H9 (cell line): ENCODE data around the gene CCDC149. TPM values are rescaled to one million over a fixed set of nuclear protein-coding genes. Genes with fewer than 3 reads are reported as not detected.

ENCODE experiments used
- DNase-seq: peaks from one replicate; pipeline ENCODE4 v3.0.0-alpha.2; 2017
- H2AFZ ChIP-seq: one replicate; pipeline ENCODE4 v1.6.1; 2013; ENCODE audit warnings: mild to moderate bottlenecking, low read length, control low read depth, moderate library complexity
- H2AK5ac ChIP-seq: 2 replicates; pipeline ENCODE4 v1.6.1; 2013; ENCODE audit warnings: low read length, control low read depth, mixed read lengths; ENCODE audit not compliant: insufficient read length
- H2BK120ac ChIP-seq: one replicate; pipeline ENCODE4 v1.6.1; 2013; ENCODE audit warnings: low read depth, mild to moderate bottlenecking, low read length, control low read depth, inconsistent platforms; ENCODE audit not compliant: poor library complexity, severe bottlenecking
- H2BK12ac ChIP-seq: 2 replicates; pipeline ENCODE4 v1.6.1; 2013; ENCODE audit warnings: low read length, control low read depth, mixed read lengths, low read depth; ENCODE audit not compliant: insufficient read length
- H2BK15ac ChIP-seq: 2 replicates; pipeline ENCODE4 v1.6.1; 2013; ENCODE audit warnings: low read depth, low read length, control low read depth
- H2BK20ac ChIP-seq: one replicate; pipeline ENCODE4 v1.6.1; 2013; ENCODE audit warnings: low read depth, mild to moderate bottlenecking, low read length, control low read depth, inconsistent platforms; ENCODE audit not compliant: poor library complexity, severe bottlenecking
- H2BK5ac ChIP-seq: 2 replicates; pipeline ENCODE4 v1.6.1; 2013; ENCODE audit warnings: low read length, control low read depth, mixed read lengths; ENCODE audit not compliant: insufficient read length
- H3K14ac ChIP-seq: 2 replicates; pipeline ENCODE4 v1.6.1; 2013; ENCODE audit warnings: low read length, control low read depth; ENCODE audit not compliant: insufficient read depth
- H3K18ac ChIP-seq: 2 replicates; pipeline ENCODE4 v1.6.1; 2013; ENCODE audit warnings: low read depth, mild to moderate bottlenecking, mixed read lengths, low read length, control low read depth; ENCODE audit not compliant: insufficient read length
- H3K23ac ChIP-seq: 2 replicates; pipeline ENCODE4 v1.6.1; 2013; ENCODE audit warnings: low read length, control low read depth, mixed read lengths, low read depth; ENCODE audit not compliant: insufficient read length
- H3K23me2 ChIP-seq: 2 replicates; pipeline ENCODE4 v1.6.1; 2013; ENCODE audit warnings: low read depth, mild to moderate bottlenecking, mixed read lengths, low read length, control low read depth; ENCODE audit not compliant: insufficient read length, poor library complexity, severe bottlenecking
- H3K27ac ChIP-seq: 2 replicates; pipeline ENCODE4 v1.5.1; 2013; ENCODE audit warnings: low read length, control low read depth, mixed read lengths, low read depth; ENCODE audit not compliant: insufficient read length
- H3K27me3 ChIP-seq: 2 replicates; pipeline ENCODE4 v1.6.1; 2013; ENCODE audit warnings: low read length, control low read depth, inconsistent platforms; ENCODE audit not compliant: insufficient read depth
- H3K4ac ChIP-seq: 2 replicates; pipeline ENCODE4 v1.6.1; 2013; ENCODE audit warnings: low read depth, mild to moderate bottlenecking, control low read depth, inconsistent platforms, low read length, moderate library complexity
- H3K4me1 ChIP-seq: 2 replicates; pipeline ENCODE4 v1.6.1; 2013; ENCODE audit warnings: low read length, control low read depth, inconsistent platforms; ENCODE audit not compliant: insufficient read depth
- H3K4me2 ChIP-seq: 2 replicates; pipeline ENCODE4 v1.6.1; 2013; ENCODE audit warnings: low read length, control low read depth, mixed read lengths; ENCODE audit not compliant: insufficient read length, insufficient read depth
- H3K56ac ChIP-seq: 2 replicates; pipeline ENCODE4 v1.6.1; 2013; ENCODE audit warnings: low read depth, mild to moderate bottlenecking, mixed read lengths, low read length, control low read depth; ENCODE audit not compliant: insufficient read length
- H3K79me1 ChIP-seq: 2 replicates; pipeline ENCODE4 v1.6.1; 2013; ENCODE audit warnings: low read depth, mild to moderate bottlenecking, moderate library complexity, low read length, control low read depth, inconsistent platforms; ENCODE audit not compliant: insufficient read depth, poor library complexity, severe bottlenecking
- H3K79me2 ChIP-seq: 2 replicates; pipeline ENCODE4 v1.6.1; 2013; ENCODE audit warnings: low read length, control low read depth, inconsistent platforms; ENCODE audit not compliant: insufficient read depth
- H3K9ac ChIP-seq: 2 replicates; pipeline ENCODE4 v1.6.1; 2013; ENCODE audit warnings: low read length, control low read depth, mixed read lengths; ENCODE audit not compliant: insufficient read length; ENCODE audit errors: extremely low read depth
- H3K9me3 ChIP-seq: one replicate; pipeline ENCODE4 v1.6.1; 2013; ENCODE audit warnings: low read depth, low read length, inconsistent platforms; ENCODE audit not compliant: control insufficient read depth
- H3T11ph ChIP-seq: one replicate; pipeline ENCODE4 v1.6.1; 2013; ENCODE audit warnings: mild to moderate bottlenecking, low read length, control low read depth, inconsistent platforms
- H4K20me1 ChIP-seq: one replicate; pipeline ENCODE4 v1.6.1; 2013; ENCODE audit not compliant: control insufficient read depth, insufficient read length, insufficient read depth
- H4K5ac ChIP-seq: 2 replicates; pipeline ENCODE4 v1.6.1; 2013; ENCODE audit warnings: low read depth, mild to moderate bottlenecking, mixed read lengths, low read length, control low read depth; ENCODE audit not compliant: insufficient read length
- H4K8ac ChIP-seq: replicated peaks from 2 replicates; pipeline ENCODE4 v1.6.1; 2013; ENCODE audit warnings: low read length, control low read depth, mixed read lengths, low read depth; ENCODE audit not compliant: insufficient read length
- H4K91ac ChIP-seq: 2 replicates; pipeline ENCODE4 v1.6.1; 2013; ENCODE audit warnings: low read depth, mild to moderate bottlenecking, moderate library complexity, mixed read lengths, low read length, control low read depth; ENCODE audit not compliant: insufficient read length
- H3K27ac Mint-ChIP-seq, 3 experiments: 2 replicates in 2 of 3; 3 replicates in 1 of 3; pipeline ENCODE4 v1.8.0; 2020 to 2021; ENCODE audit warnings: mixed read lengths in 3 of 3, mild to moderate bottlenecking in 1 of 3, moderate library complexity in 1 of 3
- H3K27me3 Mint-ChIP-seq: 2 replicates; pipeline ENCODE4 v1.8.0; 2021; ENCODE audit warnings: low read depth, mild to moderate bottlenecking, moderate library complexity, mixed read lengths
- H3K36me3 Mint-ChIP-seq, 3 experiments: 2 replicates in 2 of 3; 3 replicates in 1 of 3; pipeline ENCODE4 v1.8.0; 2020 to 2021; ENCODE audit warnings: low read depth in 3 of 3, mixed read lengths in 3 of 3; ENCODE audit not compliant: insufficient read depth in 1 of 3
- H3K4me1 Mint-ChIP-seq, 2 experiments: 2 replicates each; pipeline ENCODE4 v1.8.0; 2020; ENCODE audit warnings: mixed read lengths in 2 of 2
- H3K4me3 Mint-ChIP-seq, 2 experiments: 2 replicates in 1 of 2; 3 replicates in 1 of 2; pipeline ENCODE4 v1.8.0; 2020 to 2021; ENCODE audit warnings: mild to moderate bottlenecking in 2 of 2, mixed read lengths in 2 of 2, moderate library complexity in 1 of 2
- H3K9me3 Mint-ChIP-seq, 2 experiments: 2 replicates in 1 of 2; 3 replicates in 1 of 2; pipeline ENCODE4 v1.8.0; 2020; ENCODE audit warnings: mild to moderate bottlenecking in 2 of 2, mixed read lengths in 2 of 2, moderate library complexity in 1 of 2
- CTCF ChIP-seq: fragments of 200-600 bp; sonication (generic); conservative IDR thresholded peaks from 3 replicates; pipeline ENCODE4 v1.8.0; 2021; ENCODE audit warnings: antibody characterized with exemption, mild to moderate bottlenecking
- WGBS: extraction: QIAGEN DNeasy Blood & Tissue Kit; methylation state at CpG from one replicate; pipeline ENCODE4 v1.1.7; 2013; ENCODE audit warnings: missing lambda C conversion rate, low lambda C conversion rate, mixed read lengths; ENCODE audit not compliant: insufficient read length; ENCODE audit errors: extremely low coverage; 5-methylcytosine and 5-hydroxymethylcytosine counted together
- total RNA-seq: library from RNA; stranded (reverse); gene quantifications from 2 replicates; pipeline ENCODE4 v1.2.1, GENCODE V29; 2021

Gene CCDC149
- total RNA-seq, 1 experiment from 2014 or later, result 4.5 TPM

GRCh38 chr4:24896977-24897376, 15.9 kb downstream of the CCDC149 start:
- no peak overlapping the region for H3K18ac ChIP-seq
- H2BK20ac ChIP-seq, result no peak overlapping the region
- H4K5ac ChIP-seq, result no peak overlapping the region
- DNase-seq, result no peak
- no peaks in the 10 kb centered on the region for H3K27me3 Mint-ChIP-seq
- H4K8ac ChIP-seq, result no peak overlapping the region
- no peaks in the 10 kb centered on the region for H3K79me1 ChIP-seq
- no peak overlapping the region; the same call in 1 of the 2 replicates for H2BK15ac ChIP-seq
- TF ChIP-seq CTCF, result no peak
- no peak overlapping the region for H2BK12ac ChIP-seq
- no peak overlapping the region for H3T11ph ChIP-seq
- H3K4me3 Mint-ChIP-seq, result no peak overlapping the region
- H2AK5ac ChIP-seq, result no peak overlapping the region
- H3K23me2 ChIP-seq, result no peaks in the 10 kb centered on the region
- no CpG with 5 or more reads among the region's 5 CpGs for WGBS
- H4K20me1 ChIP-seq, result no peaks in the 10 kb centered on the region
- H3K9me3 ChIP-seq, result no peaks in the 10 kb centered on the region
- H3K79me2 ChIP-seq, result no peaks in the 10 kb centered on the region
- no peak overlapping the region for H3K4ac ChIP-seq
- H3K27ac ChIP-seq, result no peak overlapping the region
- no peak overlapping the region for H3K27ac Mint-ChIP-seq
- H2AFZ ChIP-seq, result no peak overlapping the region
- H3K27me3 ChIP-seq, result no peaks in the 10 kb centered on the region
- no peaks in the 10 kb centered on the region for H3K36me3 Mint-ChIP-seq
- no peak overlapping the region for H3K56ac ChIP-seq
- no peak overlapping the region for H4K91ac ChIP-seq
- H3K9ac ChIP-seq, result no peak overlapping the region
- H3K4me1 ChIP-seq, result peaks cover 3% of the 10 kb centered on the region; the same call in 1 of the 2 replicates
- H3K9me3 Mint-ChIP-seq, result no peaks in the 10 kb centered on the region
- H3K4me2 ChIP-seq, result no peak overlapping the region
- H2BK120ac ChIP-seq, result no peak overlapping the region
- no peak overlapping the region for H3K23ac ChIP-seq
- H3K14ac ChIP-seq, result no peak overlapping the region; the same call in 1 of the 2 replicates
- H2BK5ac ChIP-seq, result no peak overlapping the region
- H3K4me1 Mint-ChIP-seq, result peaks cover 6 to 16% of the 10 kb centered on the region in 2 experiments; a peak in 3 of 4 replicates
